ENCODE data around the gene RNASEH1. TPM values are rescaled to one million over a fixed set of nuclear protein-coding genes. Genes with fewer than 3 reads are reported as not detected.

Gene RNASEH1
- total and polyA plus RNA-seq, 2 of the 4 experiments (the other 2 are of a cell fraction): 23.5 to 23.7 TPM

- Histone ChIP-seq H3K23ac (ENCODE audit: low read depth, low read length) (no peak overlapping the region), H2AFZ (replicated peaks; ENCODE audit: low read length, poor library complexity) (peak overlapping the region; percentile 86), H4K91ac (ENCODE audit: insufficient read depth, low read depth, low read length) (no peak overlapping the region), H2BK15ac (ENCODE audit: low read depth, low read length) (no peak overlapping the region), H2AK9ac (replicated peaks; ENCODE audit: low read depth, low read length, poor library complexity) (no peak overlapping the region), H3K14ac (replicated peaks; ENCODE audit: low read depth, low read length) (no peak overlapping the region), H3K56ac (ENCODE audit: extremely low read depth, insufficient read depth, low read length) (no peak overlapping the region), H4K8ac (ENCODE audit: low read depth in 2 of 2, low read length in 2 of 2) (peak overlapping the region in 1 of 2 experiments; percentile 10; a peak in 1 of 4 replicates), H3K4me1 (ENCODE audit: control insufficient read depth, insufficient read depth, low read length) (peaks cover 3% of the 10 kb centered on the region; the same call in 1 of the 2 replicates), H3K27me3 (ENCODE audit: control insufficient read depth, insufficient read depth, low read length) (no peaks in the 10 kb centered on the region), H2BK20ac (ENCODE audit: low read depth, low read length) (0 out of 2 replicates have a peak overlapping the region, but pooled peaks have one; percentile 42), H4K5ac (ENCODE audit: low read depth, low read length) (no peak overlapping the region), H2AK5ac (ENCODE audit: low read depth, low read length) (no peak overlapping the region), H3K9me3 (ENCODE audit: control insufficient read depth, insufficient read depth, low read length) (no peaks in the 10 kb centered on the region), H2BK5ac (ENCODE audit: low read depth, low read length, poor library complexity, severe bottlenecking) (no peak overlapping the region), H2BK120ac (ENCODE audit: low read depth, low read length) (no peak overlapping the region), H3K9me1 (ENCODE audit: insufficient read depth, low read length) (0 out of 2 replicates have a peak, but pooled peaks cover 3% of the 10 kb centered on the region), H3K36me3 (ENCODE audit: control insufficient read depth, insufficient read depth, low read length) (no peaks in the 10 kb centered on the region), H3K4me3 (ENCODE audit: insufficient read depth, low read depth, low read length) (no peak overlapping the region), H3K4ac (ENCODE audit: low read depth, low read length) (no peak overlapping the region; the same call in 1 of the 2 replicates), H3K27ac (ENCODE audit: insufficient read depth, low read length) (no peak overlapping the region), H3K4me2 (ENCODE audit: low read depth, low read length) (no peak overlapping the region), H4K20me1 (ENCODE audit: insufficient read depth, low read length) (no peaks in the 10 kb centered on the region), H3K9ac (ENCODE audit: low read depth, low read length) (no peak overlapping the region), H3K18ac (ENCODE audit: low read depth, low read length) (no peak overlapping the region), H3K79me1 (ENCODE audit: low read depth in 1 of 2, low read length in 2 of 2) (no peaks in the 10 kb centered on the region)
- POLR2A ChIA-PET (ENCODE audit: unreplicated experiment): no interaction called here
- DNase-seq (no peak), ATAC-seq (ENCODE audit: low read depth) (no peak)
- no TSS peak for BruUV-seq (replicated peaks)
- in situ Hi-C loops (cut with MboI; ENCODE audit: low sequenced_read_pairs) (no loop called here), intact Hi-C loops (cut with micrococcal nuclease) (loop anchor here (5.0 kb wide), 1 partner anchor 37 kb away; no protein-coding TSS in a partner anchor), dilution Hi-C loops (cut with HindIII; ENCODE audit: low sequenced_read_pairs, unreplicated experiment) (no loop called here)
- TF ChIP-seq, protein P1, sequence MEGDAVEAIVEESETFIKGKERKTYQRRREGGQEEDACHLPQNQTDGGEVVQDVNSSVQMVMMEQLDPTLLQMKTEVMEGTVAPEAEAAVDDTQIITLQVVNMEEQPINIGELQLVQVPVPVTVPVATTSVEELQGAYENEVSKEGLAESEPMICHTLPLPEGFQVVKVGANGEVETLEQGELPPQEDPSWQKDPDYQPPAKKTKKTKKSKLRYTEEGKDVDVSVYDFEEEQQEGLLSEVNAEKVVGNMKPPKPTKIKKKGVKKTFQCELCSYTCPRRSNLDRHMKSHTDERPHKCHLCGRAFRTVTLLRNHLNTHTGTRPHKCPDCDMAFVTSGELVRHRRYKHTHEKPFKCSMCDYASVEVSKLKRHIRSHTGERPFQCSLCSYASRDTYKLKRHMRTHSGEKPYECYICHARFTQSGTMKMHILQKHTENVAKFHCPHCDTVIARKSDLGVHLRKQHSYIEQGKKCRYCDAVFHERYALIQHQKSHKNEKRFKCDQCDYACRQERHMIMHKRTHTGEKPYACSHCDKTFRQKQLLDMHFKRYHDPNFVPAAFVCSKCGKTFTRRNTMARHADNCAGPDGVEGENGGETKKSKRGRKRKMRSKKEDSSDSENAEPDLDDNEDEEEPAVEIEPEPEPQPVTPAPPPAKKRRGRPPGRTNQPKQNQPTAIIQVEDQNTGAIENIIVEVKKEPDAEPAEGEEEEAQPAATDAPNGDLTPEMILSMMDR (conservative IDR thresholded peaks at IDR 0.05; ENCODE audit: low read depth, low read length): no peak
- TF ChIP-seq FOS (IDR thresholded peaks at IDR 0.05; ENCODE audit: low read depth, low read length) (no peak), RAD21 (IDR thresholded peaks at IDR 0.05; ENCODE audit: low read length) (no peak), MXI1 (IDR thresholded peaks at IDR 0.05; ENCODE audit: borderline replicate concordance, low read depth, low read length) (no peak), CHD1 (IDR thresholded peaks at IDR 0.05; ENCODE audit: low read depth, low read length) (no peak), RCOR1 (IDR thresholded peaks at IDR 0.05; ENCODE audit: insufficient replicate concordance, low read length) (no peak), SMC3 (IDR thresholded peaks at IDR 0.05; ENCODE audit: low read depth, low read length) (no peak), BHLHE40 (IDR thresholded peaks at IDR 0.05; ENCODE audit: low read depth, low read length) (no peak), MAZ (IDR thresholded peaks at IDR 0.05; ENCODE audit: borderline replicate concordance, low read depth, low read length) (no peak), NFE2L2 (IDR thresholded peaks at IDR 0.05; ENCODE audit: low read depth, low read length) (no peak), RFX5 (IDR thresholded peaks at IDR 0.05; ENCODE audit: low read depth, low read length) (no peak), USF2 (IDR thresholded peaks at IDR 0.05; ENCODE audit: low read depth, low read length) (no peak), MAFK (IDR thresholded peaks at IDR 0.05; ENCODE audit: low read depth, low read length) (no peak), CEBPB (IDR thresholded peaks at IDR 0.05; ENCODE audit: low read depth, low read length) (no peak), POLR2A (IDR thresholded peaks at IDR 0.05; ENCODE audit: low read depth, low read length) (no peak)
- TF ChIP-seq, protein P2, sequence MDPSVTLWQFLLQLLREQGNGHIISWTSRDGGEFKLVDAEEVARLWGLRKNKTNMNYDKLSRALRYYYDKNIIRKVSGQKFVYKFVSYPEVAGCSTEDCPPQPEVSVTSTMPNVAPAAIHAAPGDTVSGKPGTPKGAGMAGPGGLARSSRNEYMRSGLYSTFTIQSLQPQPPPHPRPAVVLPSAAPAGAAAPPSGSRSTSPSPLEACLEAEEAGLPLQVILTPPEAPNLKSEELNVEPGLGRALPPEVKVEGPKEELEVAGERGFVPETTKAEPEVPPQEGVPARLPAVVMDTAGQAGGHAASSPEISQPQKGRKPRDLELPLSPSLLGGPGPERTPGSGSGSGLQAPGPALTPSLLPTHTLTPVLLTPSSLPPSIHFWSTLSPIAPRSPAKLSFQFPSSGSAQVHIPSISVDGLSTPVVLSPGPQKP (IDR thresholded peaks at IDR 0.05; ENCODE audit: borderline replicate concordance, low read depth, low read length): no peak
- CTCF ChIA-PET: no interaction called here
- 83% methylated on average over 6 of the region's 11 CpGs; no CpG with 5 or more reads in 1 of the 2 experiments for WGBS, 2 experiments (ENCODE audit: extremely low coverage in 2 of 2, insufficient read length in 1 of 2)
Measured at GRCh38 chr2:3595404-3595803, 37.3 kb upstream of the RNASEH1 start.
